ENCODE measurements around the gene TBCCD1.

- TF ChIP-seq CTCF (conservative IDR thresholded peaks at IDR 0.05) (no peak), EZH2 (IDR thresholded peaks at IDR 0.05; ENCODE audit: low read depth) (no peak)
These were observed 26.3 kb downstream of the TBCCD1 start for GRCh38 chr3:186540835-186541226.
